Measurements from ENCODE around the gene TJP2. TPM values are rescaled to one million over a fixed set of nuclear protein-coding genes. Genes with fewer than 3 reads are reported as not detected.

Gene TJP2
- total RNA-seq, 1 donor from 2014 or later = 39.6 TPM

GRCh38 chr9:69215774-69216485, 41.9 kb downstream of the TJP2 start:
- Histone ChIP-seq H3K9me3 (ENCODE audit: insufficient read depth, low read depth, low read length) (no peaks in the 10 kb centered on the region), H3K4me3 (ENCODE audit: insufficient read depth, low read depth, low read length) (no peak overlapping the region), H4K20me1 (ENCODE audit: insufficient read depth, low read length) (no peaks in the 10 kb centered on the region), H3K27me3 (ENCODE audit: insufficient read depth, low read length) (no peaks in the 10 kb centered on the region), H3K4me1 (ENCODE audit: insufficient read depth, low read length) (no peaks in the 10 kb centered on the region), H3K79me2 (ENCODE audit: insufficient read depth, low read length) (no peaks in the 10 kb centered on the region), H3K4me2 (ENCODE audit: low read length) (no peak overlapping the region), H3K36me3 (ENCODE audit: insufficient read depth, low read length) (peaks cover 4% of the 10 kb centered on the region), H3K9ac (ENCODE audit: low read length) (no peak overlapping the region), H2AFZ (ENCODE audit: low read depth, low read length) (no peak overlapping the region), H3K27ac (ENCODE audit: low read depth, low read length) (no peak overlapping the region)
- H3K4me3 Mint-ChIP-seq (ENCODE audit: unreplicated experiment) = no peak overlapping the region
- FAIRE-seq (no peak), DNase-seq (ENCODE audit: low read depth) (peak; percentile 18)
- TF ChIP-seq EZH2 (IDR thresholded peaks at IDR 0.05; ENCODE audit: insufficient read depth, low read length) (no peak), CTCF (IDR thresholded peaks at IDR 0.05; ENCODE audit: insufficient read depth, low read depth, low read length) (no peak)
- H3K27ac Mint-ChIP-seq (ENCODE audit: unreplicated experiment) = no peak overlapping the region
- H3K4me1 Mint-ChIP-seq (ENCODE audit: low read depth, unreplicated experiment) = no peaks in the 10 kb centered on the region
- H3K9me3 Mint-ChIP-seq (ENCODE audit: unreplicated experiment) = no peaks in the 10 kb centered on the region
- no peaks in the 10 kb centered on the region for H3K27me3 Mint-ChIP-seq (ENCODE audit: low read depth, unreplicated experiment)
- H3K36me3 Mint-ChIP-seq (ENCODE audit: low read depth, unreplicated experiment) = peaks cover 6% of the 10 kb centered on the region

GRCh38 chr9:69218166-69218565, 44.1 kb downstream of the TJP2 start:
- no peak overlapping the region for H3K9ac ChIP-seq (ENCODE audit: low read length)
- no peak overlapping the region for H3K4me2 ChIP-seq (ENCODE audit: low read length)
- H3K79me2 ChIP-seq (ENCODE audit: insufficient read depth, low read length) = no peaks in the 10 kb centered on the region
- no peaks in the 10 kb centered on the region for H4K20me1 ChIP-seq (ENCODE audit: insufficient read depth, low read length)
- H3K9me3 ChIP-seq (ENCODE audit: insufficient read depth, low read depth, low read length) = no peaks in the 10 kb centered on the region
- FAIRE-seq (no peak), DNase-seq (ENCODE audit: low read depth) (no peak)
- H3K4me1 Mint-ChIP-seq (ENCODE audit: low read depth, unreplicated experiment) = no peaks in the 10 kb centered on the region
- H3K27me3 Mint-ChIP-seq (ENCODE audit: low read depth, unreplicated experiment) = no peaks in the 10 kb centered on the region
- H3K27ac ChIP-seq (ENCODE audit: low read depth, low read length) = no peak overlapping the region
- TF ChIP-seq EZH2 (IDR thresholded peaks at IDR 0.05; ENCODE audit: insufficient read depth, low read length) (no peak), CTCF (IDR thresholded peaks at IDR 0.05; ENCODE audit: insufficient read depth, low read depth, low read length) (no peak)
- H3K4me1 ChIP-seq (ENCODE audit: insufficient read depth, low read length) = no peaks in the 10 kb centered on the region
- H3K4me3 Mint-ChIP-seq (ENCODE audit: unreplicated experiment) = no peak overlapping the region
- H3K27me3 ChIP-seq (ENCODE audit: insufficient read depth, low read length) = no peaks in the 10 kb centered on the region
- H2AFZ ChIP-seq (ENCODE audit: low read depth, low read length) = no peak overlapping the region
- peaks cover 7% of the 10 kb centered on the region for H3K36me3 Mint-ChIP-seq (ENCODE audit: low read depth, unreplicated experiment)
- H3K9me3 Mint-ChIP-seq (ENCODE audit: unreplicated experiment) = no peaks in the 10 kb centered on the region
- H3K27ac Mint-ChIP-seq (ENCODE audit: unreplicated experiment) = no peak overlapping the region
- H3K4me3 ChIP-seq (ENCODE audit: insufficient read depth, low read depth, low read length) = no peak overlapping the region
- H3K36me3 ChIP-seq (ENCODE audit: insufficient read depth, low read length) = peaks cover 8% of the 10 kb centered on the region

- no peak overlapping the region for H2AFZ ChIP-seq (ENCODE audit: low read depth, low read length)
- no peak overlapping the region for H3K4me2 ChIP-seq (ENCODE audit: low read length)
- Mint-ChIP-seq H3K4me1 (ENCODE audit: low read depth, unreplicated experiment) (peaks cover 3% of the 10 kb centered on the region), H3K27me3 (ENCODE audit: low read depth, unreplicated experiment) (no peaks in the 10 kb centered on the region), H3K9me3 (ENCODE audit: unreplicated experiment) (no peaks in the 10 kb centered on the region), H3K4me3 (ENCODE audit: unreplicated experiment) (no peak overlapping the region), H3K36me3 (ENCODE audit: low read depth, unreplicated experiment) (peaks cover 12% of the 10 kb centered on the region), H3K27ac (ENCODE audit: unreplicated experiment) (no peak overlapping the region)
- no peaks in the 10 kb centered on the region for H4K20me1 ChIP-seq (ENCODE audit: insufficient read depth, low read length)
- H3K36me3 ChIP-seq (ENCODE audit: insufficient read depth, low read length) = peaks cover 8% of the 10 kb centered on the region
- H3K27ac ChIP-seq (ENCODE audit: low read depth, low read length) = no peak overlapping the region
- H3K9me3 ChIP-seq (ENCODE audit: insufficient read depth, low read depth, low read length) = no peaks in the 10 kb centered on the region
- no peak overlapping the region for H3K9ac ChIP-seq (ENCODE audit: low read length)
- H3K4me3 ChIP-seq (ENCODE audit: insufficient read depth, low read depth, low read length) = no peak overlapping the region
- H3K79me2 ChIP-seq (ENCODE audit: insufficient read depth, low read length) = no peaks in the 10 kb centered on the region
- DNase-seq (ENCODE audit: low read depth) = no peak
- FAIRE-seq = no peak
- TF ChIP-seq CTCF (IDR thresholded peaks at IDR 0.05; ENCODE audit: insufficient read depth, low read depth, low read length) (no peak), EZH2 (IDR thresholded peaks at IDR 0.05; ENCODE audit: insufficient read depth, low read length) (no peak)
- no peaks in the 10 kb centered on the region for H3K27me3 ChIP-seq (ENCODE audit: insufficient read depth, low read length)
- no peaks in the 10 kb centered on the region for H3K4me1 ChIP-seq (ENCODE audit: insufficient read depth, low read length)
Measured at GRCh38 chr9:69221036-69221435, 47.0 kb downstream of the TJP2 start.
